Measurements from ENCODE around the gene SLC25A11.

SLC25A11 gene, protein sequence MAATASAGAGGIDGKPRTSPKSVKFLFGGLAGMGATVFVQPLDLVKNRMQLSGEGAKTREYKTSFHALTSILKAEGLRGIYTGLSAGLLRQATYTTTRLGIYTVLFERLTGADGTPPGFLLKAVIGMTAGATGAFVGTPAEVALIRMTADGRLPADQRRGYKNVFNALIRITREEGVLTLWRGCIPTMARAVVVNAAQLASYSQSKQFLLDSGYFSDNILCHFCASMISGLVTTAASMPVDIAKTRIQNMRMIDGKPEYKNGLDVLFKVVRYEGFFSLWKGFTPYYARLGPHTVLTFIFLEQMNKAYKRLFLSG

DNA sequence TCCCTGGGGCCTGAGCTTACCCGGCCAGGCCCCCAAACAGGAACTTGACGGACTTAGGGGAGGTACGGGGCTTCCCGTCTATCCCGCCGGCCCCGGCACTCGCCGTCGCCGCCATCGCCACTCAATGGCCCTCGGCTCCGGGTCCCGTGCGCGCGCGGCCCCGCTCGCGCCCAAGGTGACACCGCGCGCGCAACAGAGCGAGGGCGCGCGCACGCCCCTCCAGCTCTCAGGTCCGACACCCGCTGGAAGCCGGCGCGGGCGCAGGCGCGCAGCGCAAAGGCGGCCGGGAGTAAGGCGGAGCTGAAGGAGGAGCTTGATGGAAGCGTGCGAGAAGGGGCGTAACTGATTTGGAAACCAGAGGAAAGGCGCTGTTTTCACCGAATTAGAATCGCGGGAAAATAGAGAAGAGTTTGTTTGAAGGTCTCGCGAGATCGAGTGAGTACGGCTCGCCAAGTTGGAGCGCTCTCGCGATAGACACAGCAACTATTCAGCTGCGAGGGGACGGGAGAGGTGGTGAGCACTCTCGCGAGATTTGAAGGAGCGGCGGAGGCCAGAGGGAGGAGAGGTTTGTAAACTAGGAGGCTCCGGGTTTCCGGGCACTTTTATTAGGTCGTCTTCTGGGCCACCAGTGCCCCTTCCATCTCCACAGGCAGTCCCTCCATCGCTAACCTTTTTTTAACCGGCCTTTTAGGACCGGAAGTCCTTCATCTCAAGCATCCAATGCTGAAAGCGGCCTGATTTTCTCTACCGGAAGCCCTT lies at the start of gene SLC25A11, which contains the start of gene RNF167:
TSS of gene SLC25A11 (minus strand) at position 251 of the 759 bp plus-strand sequence. CDS start at position 115, 136 bp downstream.
TSS of gene RNF167 (plus strand) at position 473 of the 759 bp plus-strand sequence. CDS start 642 bp downstream, outside the sequence.
- DNase-seq = peak; percentile 100

DNA sequence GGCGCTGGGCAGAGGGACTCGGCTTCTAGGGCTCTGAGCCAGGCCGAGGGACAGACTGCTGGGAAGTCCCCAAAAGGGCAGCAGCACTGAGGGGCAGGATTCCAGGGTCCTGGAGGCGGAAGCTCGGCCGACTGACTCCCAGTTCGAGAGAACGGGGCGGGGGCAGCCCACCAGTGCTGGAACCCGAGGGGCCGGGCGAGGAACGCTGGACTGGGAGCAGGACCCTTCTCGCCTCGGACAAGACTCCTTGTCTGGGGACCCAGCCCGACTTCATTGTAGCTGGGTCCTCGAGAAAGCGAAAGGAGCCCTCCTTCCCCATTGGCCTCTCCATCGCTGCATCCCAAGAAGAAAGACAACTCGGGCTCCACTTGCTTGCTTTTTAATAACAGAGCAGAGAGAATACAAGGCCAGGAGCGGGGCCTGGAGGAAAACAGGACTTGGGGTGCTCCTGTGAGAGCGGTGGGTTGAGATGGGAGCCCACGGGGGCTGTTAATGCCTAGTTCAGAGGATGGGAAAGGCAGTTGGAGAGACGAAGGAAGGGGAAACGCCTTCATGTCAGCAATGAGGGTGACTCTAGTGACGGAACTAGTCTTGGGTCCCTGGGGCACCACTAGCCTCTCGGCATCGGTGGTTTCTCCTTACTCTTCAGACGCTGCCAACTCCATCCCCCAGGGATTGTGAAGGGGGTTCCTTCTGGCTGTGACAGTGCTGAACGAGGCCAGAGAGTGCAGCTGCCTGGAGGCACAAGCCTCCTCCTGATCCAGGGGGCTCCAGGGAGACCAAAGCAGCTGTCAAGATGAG lies 48.1 kb upstream of the SLC25A11 start:
- no peak for DNase-seq

DNA sequence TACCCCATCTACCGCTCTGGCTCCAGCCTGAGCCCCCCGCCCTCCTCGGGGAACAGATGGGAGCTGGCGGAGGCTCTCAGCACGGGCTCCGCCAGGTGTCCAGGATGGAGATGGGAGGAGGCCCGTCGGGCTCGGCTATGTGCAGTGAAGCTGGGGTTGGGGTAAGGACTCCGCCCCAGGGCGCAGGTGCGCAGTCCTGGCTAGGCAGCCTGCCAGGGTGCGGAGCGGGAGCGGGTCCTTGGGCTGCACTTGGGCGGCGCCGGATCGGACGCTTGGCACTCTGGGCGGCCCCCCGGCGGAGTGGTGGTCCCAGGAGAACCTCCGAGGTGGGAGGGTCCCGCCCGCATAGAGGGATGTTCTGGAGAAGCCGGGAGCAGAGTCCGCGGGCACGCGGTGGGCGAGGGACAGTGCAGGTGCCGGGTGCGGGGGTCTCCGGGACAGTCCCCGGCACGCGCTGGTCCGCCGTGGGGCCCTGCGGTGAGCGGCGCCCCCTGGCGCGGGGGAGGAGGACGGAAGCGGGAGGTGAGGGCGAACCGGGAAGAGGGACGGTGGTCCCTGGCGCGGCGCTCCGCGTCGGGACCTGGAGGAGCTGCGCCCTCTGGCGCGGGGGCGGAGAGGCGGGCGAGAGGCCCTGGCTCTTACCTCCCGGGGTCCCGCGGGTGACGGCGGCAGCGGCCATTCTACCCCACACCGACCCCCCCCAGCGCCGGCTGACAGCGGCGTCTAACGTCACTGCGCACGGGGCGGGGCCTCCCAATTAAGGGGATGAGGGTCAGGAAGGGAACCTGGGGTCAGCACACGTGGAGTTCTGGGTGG lies 47.3 kb upstream of the SLC25A11 start, which contains the start of gene CAMTA2:
TSS of gene CAMTA2 (minus strand) at position 725 of the 816 bp plus-strand sequence. CDS start 1,453 bp downstream, outside the sequence.
- peak; percentile 79 to 85 for DNase-seq

DNA sequence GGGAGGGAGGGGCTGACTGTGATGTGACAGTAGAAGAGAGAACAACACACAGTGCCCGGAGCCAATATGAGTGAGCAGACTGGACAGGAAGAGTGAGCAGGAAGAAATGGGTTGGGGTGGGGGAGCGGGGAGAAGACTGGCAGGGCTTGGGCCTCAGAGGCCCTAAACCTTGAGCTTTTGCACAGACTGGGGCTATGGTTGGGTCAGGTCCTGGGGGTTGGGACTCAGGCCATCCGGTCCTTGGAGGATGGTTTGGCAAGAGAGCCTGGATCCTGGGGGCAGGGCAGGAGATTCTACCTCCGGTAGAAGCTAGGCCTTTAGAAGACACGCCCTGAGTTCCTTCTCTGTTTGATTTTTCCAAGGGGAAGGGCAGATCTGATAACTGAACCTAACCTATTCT lies 46.6 kb upstream of the SLC25A11 start:
- DNase-seq = peak in 1 of 2 experiments; percentile 12

DNA sequence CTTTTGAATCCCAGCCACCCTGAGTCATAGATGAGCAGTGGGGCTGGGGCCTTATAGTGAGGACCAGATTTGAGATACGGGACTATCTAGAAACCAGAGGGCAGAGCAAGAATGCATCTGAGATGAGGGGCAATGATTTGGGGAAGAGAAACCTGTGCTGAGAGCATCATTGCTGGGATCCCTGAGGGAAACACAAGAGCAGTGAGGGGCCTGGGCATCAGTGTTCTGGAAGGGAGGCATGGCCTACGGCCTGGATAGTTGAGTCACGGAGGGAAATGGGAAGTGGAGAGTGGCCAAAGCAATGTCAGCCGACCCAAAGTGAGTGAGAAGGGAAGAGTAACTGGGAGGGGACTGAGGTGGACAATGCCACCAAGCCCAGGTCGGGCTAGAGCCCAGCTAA lies 42.5 kb upstream of the SLC25A11 start:
- no peak for DNase-seq

DNA sequence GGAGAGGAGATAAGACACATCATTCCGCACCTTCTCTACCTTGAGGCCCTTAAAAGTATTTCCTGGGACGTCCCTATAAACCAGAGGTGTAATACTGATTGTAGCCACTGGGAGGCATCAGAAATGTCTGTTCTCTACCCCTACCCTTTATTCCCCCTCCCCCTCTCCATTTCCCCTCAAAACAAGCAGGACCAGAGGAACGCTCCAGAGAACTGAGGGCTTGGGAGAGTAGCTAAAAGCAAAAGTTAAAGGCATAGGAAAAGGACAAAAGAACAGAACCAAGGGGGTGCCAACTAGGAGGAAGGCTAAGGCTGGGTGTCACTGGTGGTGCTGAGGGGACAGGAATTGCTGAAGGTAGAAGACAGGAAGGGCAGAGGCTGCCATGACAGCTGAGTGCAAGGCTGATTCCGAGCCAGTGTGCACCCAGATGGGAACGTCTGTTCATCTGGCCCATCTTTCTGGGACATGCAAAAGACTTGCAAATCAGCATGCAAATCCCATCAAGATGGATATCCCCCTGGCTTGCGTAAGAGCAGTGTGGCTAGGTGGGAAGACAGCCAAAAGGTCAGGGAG lies 40.9 kb upstream of the SLC25A11 start:
- DNase-seq = peak; percentile 52 to 66

DNA sequence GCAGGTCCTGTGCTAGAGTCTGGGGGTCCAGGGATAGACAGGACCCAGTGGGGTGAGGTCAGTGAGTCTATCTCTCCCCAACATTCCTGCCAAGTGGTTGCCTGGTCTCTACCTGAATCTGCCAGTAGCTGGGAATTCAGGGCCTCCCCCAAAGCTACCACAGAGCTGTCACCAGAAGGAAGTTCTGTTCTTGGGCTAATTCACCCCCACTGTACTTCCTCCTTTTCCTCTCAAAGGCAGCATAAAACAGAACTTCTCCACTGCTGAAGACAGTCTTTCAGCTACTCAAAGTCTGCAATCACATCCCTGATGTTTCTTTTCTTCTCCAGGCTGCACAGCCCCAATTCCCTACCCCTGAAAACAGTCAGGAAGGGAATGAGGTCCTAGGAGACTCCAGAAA lies 38.9 kb upstream of the SLC25A11 start:
- no peak for DNase-seq

DNA sequence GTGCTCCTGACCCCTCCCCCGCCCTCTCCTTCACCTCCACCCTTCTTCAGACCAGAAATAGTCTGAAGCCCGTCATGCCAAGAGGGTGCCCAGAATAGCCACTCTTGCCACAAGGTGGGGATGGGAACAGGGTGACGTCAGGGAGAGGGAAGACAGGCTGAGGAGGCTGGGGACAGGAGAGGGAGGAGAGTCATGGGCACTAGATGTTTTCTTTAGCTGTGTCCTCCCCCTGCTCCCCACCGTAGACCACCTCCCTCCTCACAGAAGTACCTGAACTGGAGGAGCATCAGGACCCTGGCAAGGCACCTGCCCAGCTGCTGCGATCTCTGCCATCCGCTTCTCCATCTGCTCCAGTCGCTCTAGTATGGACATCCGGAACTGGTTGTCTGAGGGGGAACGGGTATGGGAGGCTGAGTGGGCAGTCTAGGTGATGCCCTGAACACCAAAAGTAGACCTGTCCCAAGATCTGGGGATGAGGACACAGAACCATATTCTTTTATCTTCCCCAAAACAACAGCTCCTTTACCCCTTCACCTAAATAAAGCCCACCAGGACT lies 34.3 kb upstream of the SLC25A11 start:
- no peak for DNase-seq

DNA sequence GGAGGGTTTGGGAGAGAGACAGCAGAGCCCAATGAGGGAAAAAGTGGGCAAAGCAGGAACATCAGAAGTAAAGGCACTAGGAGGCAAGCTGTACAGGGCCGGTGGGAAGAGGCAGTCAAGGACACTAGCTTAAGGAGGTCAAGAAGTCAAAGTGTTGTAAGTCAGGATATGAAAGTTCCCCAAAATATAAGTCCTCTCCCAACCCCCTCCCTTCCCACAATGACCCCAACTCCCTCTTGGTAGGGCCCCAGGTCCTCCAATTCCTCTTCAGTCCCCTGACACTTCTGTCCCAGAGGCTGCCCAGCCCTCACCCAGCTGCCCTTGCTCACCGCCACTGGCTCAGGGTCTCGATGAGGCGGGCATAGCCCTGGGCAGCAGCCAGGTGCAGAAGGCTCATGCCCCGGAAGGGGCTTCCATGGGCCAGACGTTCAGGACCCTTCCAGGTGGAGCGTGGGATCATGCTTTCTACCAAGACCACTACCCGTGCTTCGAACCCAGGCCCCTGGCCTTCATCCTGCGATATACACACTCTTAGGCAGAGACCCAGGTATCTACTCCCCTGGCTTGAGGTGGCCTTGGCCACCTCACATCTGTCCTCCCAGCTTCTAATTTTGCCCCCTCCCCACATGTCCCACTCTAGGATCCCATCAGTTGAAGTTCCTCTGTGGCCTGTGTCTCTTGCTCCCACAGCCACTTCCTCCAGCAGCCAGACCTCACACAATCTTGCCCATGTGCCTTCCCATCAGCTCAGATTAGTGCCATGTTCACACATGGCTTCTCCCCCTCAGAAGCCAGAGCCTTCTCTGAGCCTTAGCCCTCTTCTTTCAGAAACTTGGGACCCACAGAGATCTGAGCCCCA lies 33.6 kb upstream of the SLC25A11 start:
- no peak for DNase-seq

DNA sequence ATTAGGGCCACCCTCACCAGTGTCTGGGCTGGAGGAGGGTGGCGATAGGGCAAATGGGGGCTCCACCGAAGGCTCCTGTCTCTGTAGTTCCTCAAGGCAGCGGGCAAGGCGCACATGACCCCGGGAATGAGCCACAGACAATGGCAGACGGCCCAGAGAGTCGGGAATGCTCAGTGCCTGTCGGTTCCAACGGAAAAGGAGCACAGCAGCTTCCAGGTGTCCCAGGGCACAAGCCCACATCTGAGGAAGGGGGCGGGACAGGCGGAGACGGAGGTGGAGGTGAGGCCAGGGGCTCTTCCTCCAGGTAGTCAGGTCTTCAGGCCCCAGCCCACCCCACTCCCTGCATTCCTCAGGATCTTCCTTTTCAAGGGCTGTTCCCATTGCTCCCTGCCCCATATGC lies 32.9 kb upstream of the SLC25A11 start:
- no peak for DNase-seq

DNA sequence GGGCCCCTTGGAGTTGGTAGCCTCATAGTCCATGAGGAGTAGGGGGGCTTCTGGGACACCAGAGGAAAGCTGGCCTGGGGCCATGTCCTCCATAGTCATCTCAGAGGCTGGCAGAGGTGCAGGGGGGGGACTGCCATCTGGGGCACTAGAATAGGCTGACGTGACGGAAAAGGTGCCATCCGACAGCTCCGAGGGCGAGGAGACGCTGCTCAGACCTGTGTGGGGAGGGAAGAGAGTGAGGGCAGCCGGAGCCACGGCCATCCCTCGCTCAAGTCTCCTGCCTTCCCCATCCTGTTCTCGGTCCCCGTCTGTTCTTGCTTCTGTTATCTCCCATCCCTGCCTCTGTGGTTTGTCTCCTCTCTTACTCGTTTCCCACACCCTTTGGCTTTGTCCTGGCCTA lies 32.5 kb upstream of the SLC25A11 start:
- DNase-seq = no peak

DNA sequence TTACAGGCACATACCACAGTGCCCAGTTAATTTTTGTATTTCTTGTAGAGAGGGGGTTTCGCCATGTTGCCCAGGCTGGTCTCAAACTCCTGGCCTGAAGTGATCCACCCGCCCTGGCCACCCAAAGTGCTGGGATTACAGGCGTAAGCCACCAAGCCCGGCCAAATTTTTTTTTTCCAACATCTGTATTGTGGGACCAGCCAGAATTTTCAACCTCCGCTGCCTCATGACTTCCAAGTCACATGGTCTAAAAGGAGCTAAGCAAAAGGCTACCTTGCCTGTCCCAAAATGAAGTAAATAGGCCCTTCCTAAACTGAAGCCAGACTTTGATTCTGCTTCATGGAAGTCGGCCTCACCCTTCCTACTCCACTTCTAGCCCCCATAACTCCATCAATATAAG lies 32.0 kb upstream of the SLC25A11 start:
- no peak for DNase-seq

DNA sequence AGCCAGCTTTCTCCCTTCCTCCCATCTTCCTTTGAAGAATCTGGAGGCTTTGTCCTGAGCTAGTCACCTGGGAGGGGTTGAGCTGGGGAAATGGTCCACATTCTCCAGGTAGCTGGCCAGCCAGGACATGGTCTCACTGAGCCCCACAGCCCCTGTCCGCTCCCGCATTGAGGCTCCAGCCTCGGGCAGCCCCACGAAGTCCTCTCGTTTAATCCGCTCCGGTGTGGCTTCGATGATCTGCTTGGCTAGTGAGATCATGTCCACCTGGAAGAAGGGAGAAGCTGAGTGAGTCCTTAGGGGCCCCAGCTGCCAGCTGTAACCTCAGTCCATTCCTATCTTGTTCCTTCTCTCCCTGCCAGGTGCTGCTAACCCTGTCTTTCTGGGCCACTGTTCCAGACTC lies 30.4 kb upstream of the SLC25A11 start:
- no peak for DNase-seq

DNA sequence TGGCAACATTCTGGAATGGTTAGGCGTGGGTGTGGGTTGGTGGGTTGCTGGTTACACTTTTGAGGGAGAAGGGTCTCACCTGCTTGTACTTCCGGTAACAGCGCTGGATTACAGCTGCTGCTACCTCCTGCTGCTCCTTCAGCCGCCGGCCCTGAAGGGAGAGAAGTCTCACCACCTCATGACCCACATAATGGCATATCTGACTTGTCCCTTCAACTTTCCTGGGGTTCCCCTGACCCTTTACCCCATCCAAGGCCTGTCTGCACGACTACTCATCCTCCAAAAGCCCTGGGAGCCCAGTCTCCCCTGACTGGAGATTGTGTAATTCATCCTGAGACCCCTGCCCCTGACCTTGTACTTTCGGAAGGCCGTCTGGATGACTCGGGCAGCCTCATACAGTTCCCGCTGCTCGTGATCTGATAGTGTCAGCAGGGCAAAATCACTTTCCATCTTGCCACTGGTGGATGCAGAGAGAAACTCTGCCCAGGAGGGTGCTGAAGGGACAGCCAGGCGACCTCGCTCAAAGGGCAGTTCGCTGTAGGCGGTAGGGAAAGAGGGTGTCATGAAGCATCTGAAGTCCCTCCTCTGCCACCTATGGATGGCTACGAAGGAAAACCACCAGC lies 29.8 kb upstream of the SLC25A11 start:
- DNase-seq = peak in 1 of 2 experiments; percentile 23

DNA sequence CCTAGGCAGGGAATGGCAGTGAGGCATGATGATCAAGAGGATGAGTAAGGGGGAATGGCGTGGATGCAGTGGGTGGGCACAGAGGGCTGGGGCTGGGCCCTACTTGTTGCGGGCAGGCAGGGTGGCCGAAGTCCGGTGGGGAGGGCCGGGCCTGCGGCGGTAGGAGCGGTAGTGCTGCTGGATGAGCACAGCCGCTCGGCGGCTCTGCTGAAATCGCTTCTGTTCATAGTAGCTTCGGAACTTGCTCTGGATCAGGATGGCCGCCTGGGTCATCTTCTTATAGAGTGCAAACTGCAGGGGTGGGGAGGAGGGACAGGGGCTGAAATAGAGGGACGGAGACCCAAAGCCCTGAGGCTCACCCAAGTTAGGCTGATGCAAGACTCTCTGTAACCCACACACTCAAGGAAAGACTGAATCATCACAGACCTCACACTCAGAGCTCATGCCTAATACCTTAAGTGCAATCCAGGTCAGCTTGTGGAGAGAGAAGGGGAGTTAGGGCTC lies 29.3 kb upstream of the SLC25A11 start:
- peak in 1 of 2 experiments; percentile 35 for DNase-seq

DNA sequence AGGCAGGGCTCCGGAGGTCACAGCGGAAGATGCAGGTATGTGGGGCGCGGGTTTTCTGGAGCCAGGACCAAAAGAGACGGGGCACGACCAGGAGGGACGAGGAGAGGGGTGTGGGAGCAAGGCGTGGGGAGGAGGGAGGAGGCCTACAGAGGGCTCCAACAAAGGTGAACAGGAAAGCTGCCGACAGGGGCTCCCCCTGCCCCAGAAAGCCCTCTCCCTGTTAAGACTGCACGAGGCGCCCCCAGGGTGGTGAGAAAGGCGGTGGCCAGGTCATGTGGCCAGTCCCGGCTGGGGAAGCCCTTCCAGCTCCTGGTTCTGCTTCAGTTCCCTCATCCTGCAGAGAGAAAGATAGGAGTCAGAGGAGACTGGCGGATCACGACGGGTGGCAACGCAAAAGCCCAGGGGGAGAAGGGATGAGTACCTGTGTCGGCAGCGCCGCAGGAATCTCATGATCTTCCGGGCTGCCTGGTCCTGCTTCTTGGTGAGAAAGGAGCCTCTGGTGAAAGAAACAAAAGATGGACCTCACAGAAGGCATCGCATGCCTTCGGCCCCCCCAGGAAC lies 28.7 kb upstream of the SLC25A11 start:
- peak in 1 of 2 experiments; percentile 35 for DNase-seq

DNA sequence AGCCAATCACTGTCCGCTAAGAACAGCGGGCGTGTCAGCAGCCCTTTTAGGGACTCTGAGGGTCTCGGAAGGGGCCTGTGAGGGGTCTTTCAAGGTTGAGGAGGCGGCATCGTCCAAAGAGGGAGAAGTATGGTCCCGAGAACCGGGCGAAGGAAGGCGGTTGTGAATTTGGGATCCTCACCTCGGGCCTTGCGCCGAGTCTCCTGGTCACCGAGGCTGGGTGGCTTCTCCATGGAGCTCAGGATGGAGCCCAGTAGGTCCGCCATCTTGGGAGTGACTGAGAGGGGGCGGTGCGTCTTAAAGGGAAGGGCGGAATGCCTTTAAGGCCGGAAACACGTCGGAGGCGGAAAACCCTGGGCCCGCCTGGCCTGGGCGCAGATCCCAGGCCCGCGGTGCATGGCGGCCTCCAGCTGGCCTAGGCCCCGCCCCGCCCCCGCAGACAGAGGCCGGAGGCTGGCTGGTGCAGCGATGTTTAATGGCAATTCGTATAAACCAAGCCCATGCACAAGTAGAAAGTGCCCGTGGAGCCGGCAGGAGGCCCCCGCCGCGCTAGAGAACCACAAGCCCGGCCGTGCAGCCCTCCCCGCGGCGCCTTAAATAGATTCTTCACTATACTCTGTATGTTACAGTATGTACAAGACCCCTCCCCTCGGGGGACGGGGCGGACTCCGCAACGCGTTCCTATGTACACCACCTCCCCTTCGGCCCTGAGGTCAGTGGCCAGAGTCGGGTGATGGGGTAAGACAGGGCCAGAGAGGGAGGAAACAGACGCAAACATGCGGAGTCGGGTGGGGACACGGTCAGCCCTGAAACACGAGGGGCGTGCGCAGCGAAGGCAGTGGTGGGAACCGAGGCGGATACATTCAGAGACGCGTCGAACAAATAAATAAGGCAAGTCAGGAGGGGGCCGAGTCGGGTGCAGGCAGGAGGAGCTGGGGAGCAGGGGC lies 28.0 kb upstream of the SLC25A11 start, which contains the start of gene SPAG7:
TSS of gene SPAG7 (minus strand) at position 279 of the 947 bp plus-strand sequence. CDS start at position 266, 13 bp downstream.
- peak; percentile 92 to 95 for DNase-seq

Data from SHP77 (cell line).